COLO668 (cell line): ENCODE results near the gene C19orf47.
"Not testable (repeated sequence)": the region's sequence is repeated elsewhere in the genome, so short reads cannot be mapped to it uniquely, and the experiment has no call there.

Source experiments
- DNase-seq: peaks from one replicate; lab custom pipeline; 2025; ENCODE audit not compliant: unreplicated experiment; lab: John Stamatoyannopoulos, UW

The C19orf47 gene

GRCh38 chr19:40377876-40378385, 29.7 kb upstream of the C19orf47 start:
- DNase-seq, result no peak

GRCh38 chr19:40376286-40376862, 28.2 kb upstream of the C19orf47 start:
- DNase-seq, result no peak

- DNase-seq, result no peak
Observed at GRCh38 chr19:40374084-40374483, 25.9 kb upstream of the C19orf47 start.

- no peak for DNase-seq
Observed at GRCh38 chr19:40371802-40372122, 23.6 kb upstream of the C19orf47 start.

GRCh38 chr19:40370997-40371801, 23.0 kb upstream of the C19orf47 start:
- no peak for DNase-seq

GRCh38 chr19:40370253-40370652, 22.1 kb upstream of the C19orf47 start:
- DNase-seq, result not testable (repeated sequence)

GRCh38 chr19:40369797-40370196, 21.6 kb upstream of the C19orf47 start:
- DNase-seq, result no peak

GRCh38 chr19:40367577-40368434, 19.6 kb upstream of the C19orf47 start:
- DNase-seq, result no peak

- DNase-seq, result no peak
Observed at GRCh38 chr19:40366697-40367561, 18.7 kb upstream of the C19orf47 start.

GRCh38 chr19:40365613-40366401, 17.6 kb upstream of the C19orf47 start:
- no peak for DNase-seq

GRCh38 chr19:40365010-40365409, 16.8 kb upstream of the C19orf47 start:
- DNase-seq, result no peak

- no peak for DNase-seq
Observed at GRCh38 chr19:40363069-40363468, 14.9 kb upstream of the C19orf47 start.

- no peak for DNase-seq
Observed at GRCh38 chr19:40362160-40362559, 14.0 kb upstream of the C19orf47 start.

- DNase-seq, result no peak
Observed at GRCh38 chr19:40360708-40361241, 12.6 kb upstream of the C19orf47 start.

- no peak for DNase-seq
Observed at GRCh38 chr19:40360020-40360707, 12.0 kb upstream of the C19orf47 start.

- DNase-seq, result no peak
Observed at GRCh38 chr19:40358773-40359172, 10.6 kb upstream of the C19orf47 start.

- DNase-seq, result no peak
Observed at GRCh38 chr19:40357640-40358039, 9.4 kb upstream of the C19orf47 start.

GRCh38 chr19:40356681-40357595, 8.7 kb upstream of the C19orf47 start:
- DNase-seq, result no peak
